Keratinocyte (primary cell): ENCODE data around the gene TNS1. TPM values are rescaled to one million over a fixed set of nuclear protein-coding genes. Genes with fewer than 3 reads are reported as not detected.

Source experiments
- DNase-seq: peaks from one replicate; pipeline ENCODE4 v3.0.0-alpha.2; 2011; ENCODE audit warnings: low read depth, missing footprints, low spot score
- FAIRE-seq: peaks from 2 replicates; lab custom pipeline; 2011; peaks lifted over from hg19 to GRCh38; lab: Jason Lieb, UNC
- H2AFZ ChIP-seq: 2 replicates; pipeline ENCODE4 v1.6.0; 2012; ENCODE audit warnings: low read length, control low read depth, inconsistent platforms; ENCODE audit not compliant: control insufficient read depth
- H3K27ac ChIP-seq: 2 replicates; pipeline ENCODE4 v1.5.1; 2011; ENCODE audit warnings: low read length; ENCODE audit not compliant: control insufficient read depth, insufficient read depth
- H3K27me3 ChIP-seq: 3 replicates; pipeline ENCODE4 v1.6.0; 2011; ENCODE audit warnings: low read length; ENCODE audit not compliant: control insufficient read depth, insufficient read depth; ENCODE audit errors: extremely low read depth
- H3K36me3 ChIP-seq, 2 experiments: 2 replicates in 1 of 2; 3 replicates in 1 of 2; pipeline ENCODE4 v1.5.1; 2011; ENCODE audit warnings: low read length in 2 of 2, mild to moderate bottlenecking in 1 of 2; ENCODE audit not compliant: control insufficient read depth in 2 of 2, insufficient read depth in 2 of 2; ENCODE audit errors: extremely low read depth in 1 of 2
- H3K4me1 ChIP-seq: 3 replicates; pipeline ENCODE4 v1.5.1; 2011; ENCODE audit warnings: low read length; ENCODE audit not compliant: control insufficient read depth, insufficient read depth; ENCODE audit errors: extremely low read depth
- H3K4me2 ChIP-seq: 3 replicates; pipeline ENCODE4 v1.6.0; 2011; ENCODE audit warnings: low read depth, low read length; ENCODE audit not compliant: control insufficient read depth, insufficient read depth; ENCODE audit errors: extremely low read depth
- H3K4me3 ChIP-seq, 3 experiments: fragments of 200-600 bp in 1 of 3; sonication (generic) in 1 of 3; 2 replicates in 2 of 3; 3 replicates in 1 of 3; pipeline ENCODE4 v1.5.1; 2011 to 2016; ENCODE audit warnings: low read length in 3 of 3, mild to moderate bottlenecking in 3 of 3, control low read depth in 2 of 3, inconsistent platforms in 1 of 3, low read depth in 1 of 3, mixed read lengths in 1 of 3, mixed run types in 1 of 3, moderate library complexity in 1 of 3; ENCODE audit not compliant: control insufficient read depth in 2 of 3, insufficient read depth in 2 of 3; ENCODE audit errors: extremely low read depth in 1 of 3
- H3K79me2 ChIP-seq: 2 replicates; pipeline ENCODE4 v1.6.0; 2012; ENCODE audit warnings: low read length; ENCODE audit not compliant: control insufficient read depth, insufficient read depth
- H3K9ac ChIP-seq: 3 replicates; pipeline ENCODE4 v1.6.0; 2011; ENCODE audit warnings: low read length; ENCODE audit not compliant: control insufficient read depth, insufficient read depth; ENCODE audit errors: extremely low read depth
- H3K9me1 ChIP-seq: 3 replicates; pipeline ENCODE4 v1.6.0; 2011; ENCODE audit warnings: low read length; ENCODE audit not compliant: control insufficient read depth, insufficient read depth; ENCODE audit errors: extremely low read depth
- H3K9me3 ChIP-seq: 2 replicates; pipeline ENCODE4 v1.5.1; 2012; ENCODE audit warnings: low read depth, low read length; ENCODE audit not compliant: control insufficient read depth
- H4K20me1 ChIP-seq: 3 replicates; pipeline ENCODE4 v1.6.0; 2011; ENCODE audit warnings: low read length; ENCODE audit not compliant: control insufficient read depth, insufficient read depth; ENCODE audit errors: extremely low read depth
- CTCF ChIP-seq, 3 experiments: IDR thresholded peaks in 1 of 3; conservative IDR thresholded peaks in 1 of 3; optimal IDR thresholded peaks in 1 of 3; 2 replicates in 2 of 3; 3 replicates in 1 of 3; pipeline versions ENCODE3 to v1.5.1; 2011; ENCODE audit warnings: low read length in 3 of 3, mild to moderate bottlenecking in 3 of 3, moderate library complexity in 2 of 3, control low read depth in 1 of 3, inconsistent platforms in 1 of 3; ENCODE audit not compliant: insufficient read depth in 2 of 3; ENCODE audit errors: extremely low read depth in 1 of 3
- EZH2 ChIP-seq: IDR thresholded peaks from one replicate; pipeline ENCODE4 v1.6.1; 2012; ENCODE audit warnings: inconsistent platforms, mild to moderate bottlenecking, low read length, moderate library complexity
- dilution Hi-C: fragments of 300-500 bp; cut with MboI; formaldehyde crosslinking; loops from one replicate; pipeline ENCODE4 v1.7.0; 2020; ENCODE audit warnings: low sequenced_read_pairs; ENCODE audit not compliant: extremely low pct_ligation_motif_present
- polyA plus RNA-seq, 5 experiments: library from polyadenylated mRNA; depleted of rRNA in 3 of 5; stranded (reverse) in 3 of 5; stranded (forward) in 1 of 5; unstranded in 1 of 5; fragments of >200 nt; gene quantifications; 1 replicate in 1 of 5; 2 replicates in 3 of 5; 3 replicates in 1 of 5; pipeline versions ENCODE4 v1.2.1 to v1.2.3, GENCODE V29; 2011 to 2012; ENCODE audit warnings: missing spikeins in 2 of 5, low read depth in 1 of 5, low replicate concordance in 1 of 5

The TNS1 gene
- polyA plus RNA-seq, 1 donor (not counting 4 experiments of a cell fraction or from before 2014, with no cell fraction given) = 2.5 TPM

- no peak overlapping the region for H2AFZ ChIP-seq
- H3K4me3 ChIP-seq = no peak overlapping the region
- H4K20me1 ChIP-seq = no peaks in the 10 kb centered on the region
- no peak for DNase-seq
- dilution Hi-C loops = no loop called here
- H3K4me2 ChIP-seq = no peak overlapping the region
- H3K79me2 ChIP-seq = no peaks in the 10 kb centered on the region
- no peaks in the 10 kb centered on the region for H3K9me3 ChIP-seq
- H3K9me1 ChIP-seq = no peaks in the 10 kb centered on the region
- H3K36me3 ChIP-seq = no peaks in the 10 kb centered on the region
- H3K27ac ChIP-seq = no peak overlapping the region
- peaks cover 3% of the 10 kb centered on the region for H3K27me3 ChIP-seq
- no peak for FAIRE-seq
- TF ChIP-seq CTCF (optimal IDR thresholded peaks at IDR 0.05 in 1 of 3, IDR thresholded peaks at IDR 0.05 in 1 of 3, conservative IDR thresholded peaks at IDR 0.05 in 1 of 3; ENCODE audit: extremely low read depth in 1 of 3, insufficient read depth in 2 of 3, low read length in 3 of 3) (no peak), EZH2 (no peak)
- no peak overlapping the region for H3K9ac ChIP-seq
- no peaks in the 10 kb centered on the region for H3K4me1 ChIP-seq
Observed at GRCh38 chr2:217774232-217774631, 228.6 kb downstream of the TNS1 start.

GRCh38 chr2:217773539-217773938 is 229.3 kb downstream of the TNS1 start:
- no peak overlapping the region for H3K4me2 ChIP-seq
- H3K36me3 ChIP-seq = no peaks in the 10 kb centered on the region
- H2AFZ ChIP-seq = no peak overlapping the region
- no peak overlapping the region for H3K27ac ChIP-seq
- dilution Hi-C loops = no loop called here
- H3K4me3 ChIP-seq = no peak overlapping the region
- H3K9ac ChIP-seq = no peak overlapping the region
- peaks cover 3% of the 10 kb centered on the region for H3K27me3 ChIP-seq
- H3K9me1 ChIP-seq = no peaks in the 10 kb centered on the region
- no peak for FAIRE-seq
- H3K4me1 ChIP-seq = no peaks in the 10 kb centered on the region
- TF ChIP-seq CTCF (optimal IDR thresholded peaks at IDR 0.05 in 1 of 3, IDR thresholded peaks at IDR 0.05 in 1 of 3, conservative IDR thresholded peaks at IDR 0.05 in 1 of 3; ENCODE audit: extremely low read depth in 1 of 3, insufficient read depth in 2 of 3, low read length in 3 of 3) (no peak), EZH2 (no peak)
- H4K20me1 ChIP-seq = no peaks in the 10 kb centered on the region
- no peaks in the 10 kb centered on the region for H3K79me2 ChIP-seq
- H3K9me3 ChIP-seq = no peaks in the 10 kb centered on the region
- DNase-seq = no peak
